HG03175 (cell line): Measurements from ENCODE around the gene KCNT2.
A peak's percentile ranks its signal among the peaks of the same experiment; 100 is the strongest.

Experiments used
- ATAC-seq: cut with Tn5 transposase; IDR thresholded peaks from one replicate; pipeline ENCODE4 v1.9.1; 2021; ENCODE audit warnings: mild to moderate bottlenecking, moderate library complexity; ENCODE audit not compliant: unreplicated experiment

The KCNT2 gene

GRCh38 chr1:196401891-196402290 is 206.3 kb downstream of the KCNT2 start:
- no peak for ATAC-seq

- no peak for ATAC-seq
Measured at GRCh38 chr1:196401452-196401833, 206.8 kb downstream of the KCNT2 start.

- ATAC-seq = no peak
Measured at GRCh38 chr1:196400478-196401451, 207.5 kb downstream of the KCNT2 start.

DNA sequence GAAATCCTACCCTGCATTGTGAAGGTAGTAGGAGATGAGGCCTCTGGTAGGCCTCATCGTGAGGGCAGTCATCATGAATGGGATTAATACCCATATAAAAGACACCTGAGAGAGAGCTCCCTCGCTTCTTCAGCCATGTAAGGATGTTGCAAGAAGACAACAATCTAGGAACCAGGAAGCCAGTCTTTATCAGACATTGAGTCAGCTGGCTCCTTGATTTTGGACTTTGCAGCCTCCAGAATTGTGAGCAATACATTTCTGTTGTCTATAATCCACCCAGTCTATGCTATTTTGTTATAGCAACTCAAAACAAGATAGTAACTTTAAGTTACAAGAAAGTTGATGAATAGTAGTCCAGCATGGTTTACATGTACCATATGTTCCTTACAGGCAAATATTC is 208.5 kb downstream of the KCNT2 start:
- no peak for ATAC-seq

DNA sequence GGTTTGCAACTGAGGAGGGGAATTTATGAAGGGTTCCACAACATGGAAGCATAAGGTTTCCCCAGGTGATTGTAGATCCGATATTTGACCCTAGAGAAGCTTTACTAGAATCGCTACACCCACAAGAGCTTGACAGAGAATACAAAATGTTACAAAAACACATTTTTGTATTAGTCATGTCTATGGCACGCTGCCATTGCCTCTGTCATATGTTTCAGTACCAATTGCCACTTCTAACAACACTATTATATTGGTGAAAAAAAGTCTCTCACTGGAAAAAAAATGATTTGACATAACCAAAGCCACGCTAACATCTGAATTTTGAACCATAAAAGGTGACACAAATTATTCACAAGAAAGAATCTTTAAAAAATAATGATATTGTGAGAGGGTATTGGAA is 214.5 kb downstream of the KCNT2 start:
- ATAC-seq = no peak

DNA sequence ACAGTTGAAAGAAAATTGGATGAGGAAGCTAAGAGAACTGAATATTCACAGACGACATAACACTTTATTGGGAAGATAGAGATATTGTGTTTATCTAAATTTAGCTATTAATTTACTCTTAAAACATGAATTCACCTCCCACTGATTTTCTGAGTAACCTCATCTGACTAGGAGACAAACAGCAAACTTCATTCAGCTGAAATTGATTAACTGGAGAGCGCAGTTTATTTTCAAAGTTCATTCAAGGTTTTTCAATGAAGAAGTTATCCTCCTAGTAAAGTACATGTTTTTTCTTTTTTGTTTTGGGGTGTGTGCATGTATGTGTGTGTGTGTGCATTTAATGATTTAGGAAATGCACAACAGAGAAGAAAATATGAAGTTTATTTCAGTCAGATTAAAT is 215.0 kb downstream of the KCNT2 start:
- no peak for ATAC-seq

DNA sequence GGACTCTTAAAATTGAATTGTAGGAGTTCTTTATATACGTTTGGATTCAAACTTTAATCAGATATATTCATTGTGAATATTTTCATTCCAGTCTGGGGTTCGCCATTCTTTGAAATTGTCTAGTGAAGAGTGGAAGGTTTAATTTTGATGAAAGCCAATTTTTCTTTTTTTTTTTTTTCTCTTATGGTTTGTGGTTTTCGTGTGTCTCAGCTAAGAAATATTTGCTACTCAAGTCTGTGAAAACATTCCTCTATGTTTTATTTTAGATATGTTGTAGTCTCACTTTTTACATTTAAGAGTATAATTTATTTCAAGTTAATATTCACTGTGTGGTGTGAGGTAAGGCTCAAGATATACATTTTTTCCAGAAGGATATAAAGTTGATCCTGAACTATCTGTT is 220.5 kb downstream of the KCNT2 start:
- ATAC-seq = no peak

DNA sequence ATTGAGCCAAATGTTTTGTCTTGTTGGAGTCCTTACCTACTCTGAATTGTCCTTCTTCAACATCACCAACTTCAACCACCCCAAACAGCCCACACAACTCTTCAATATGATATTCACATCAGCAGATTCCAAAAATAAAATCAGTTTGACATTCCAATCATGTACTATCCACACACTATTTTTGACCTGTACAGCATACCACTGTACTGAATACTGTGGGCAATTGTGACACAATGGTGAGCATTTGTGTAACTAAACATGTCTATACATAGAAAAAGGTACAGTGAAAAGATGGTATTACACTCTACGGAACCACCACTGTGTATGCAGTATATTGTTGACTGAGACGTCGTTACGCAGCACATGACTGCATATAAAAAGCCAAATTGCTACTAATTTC is 223.1 kb downstream of the KCNT2 start:
- ATAC-seq = no peak

- no peak for ATAC-seq
Measured at GRCh38 chr1:196382383-196382782, 225.9 kb downstream of the KCNT2 start.

DNA sequence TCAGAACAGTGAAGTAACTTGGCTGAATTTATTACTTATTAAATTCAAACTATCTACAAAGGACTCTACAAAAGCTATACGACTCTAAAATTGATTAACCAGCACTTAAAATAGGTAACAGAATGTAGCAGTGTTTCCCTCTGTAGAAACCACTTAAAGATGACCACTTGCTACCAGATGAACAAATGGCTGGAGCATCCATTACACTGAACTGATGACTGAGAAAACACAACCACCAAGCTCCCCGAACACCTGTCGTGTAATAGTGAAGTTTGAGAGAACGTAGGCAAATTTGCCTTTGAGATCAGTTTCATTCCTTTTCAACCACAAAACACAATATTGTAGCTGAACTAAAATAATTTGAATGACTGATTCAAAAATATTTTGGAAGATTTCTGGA is 226.7 kb downstream of the KCNT2 start:
- ATAC-seq = peak; percentile 49

- ATAC-seq = no peak
Measured at GRCh38 chr1:196380316-196380715, 227.9 kb downstream of the KCNT2 start.

- no peak for ATAC-seq
Measured at GRCh38 chr1:196377811-196378210, 230.4 kb downstream of the KCNT2 start.

GRCh38 chr1:196376630-196377328 is 231.5 kb downstream of the KCNT2 start:
- no peak for ATAC-seq

- no peak for ATAC-seq
Measured at GRCh38 chr1:196373798-196374197, 234.4 kb downstream of the KCNT2 start.

- ATAC-seq = peak; percentile 81
Measured at GRCh38 chr1:196372896-196373536, 235.2 kb downstream of the KCNT2 start.

GRCh38 chr1:196367838-196368237 is 240.4 kb downstream of the KCNT2 start:
- no peak for ATAC-seq

- no peak for ATAC-seq
Measured at GRCh38 chr1:196366817-196367495, 241.3 kb downstream of the KCNT2 start.

GRCh38 chr1:196361112-196361714 is 247.0 kb downstream of the KCNT2 start:
- ATAC-seq = peak; percentile 43

DNA sequence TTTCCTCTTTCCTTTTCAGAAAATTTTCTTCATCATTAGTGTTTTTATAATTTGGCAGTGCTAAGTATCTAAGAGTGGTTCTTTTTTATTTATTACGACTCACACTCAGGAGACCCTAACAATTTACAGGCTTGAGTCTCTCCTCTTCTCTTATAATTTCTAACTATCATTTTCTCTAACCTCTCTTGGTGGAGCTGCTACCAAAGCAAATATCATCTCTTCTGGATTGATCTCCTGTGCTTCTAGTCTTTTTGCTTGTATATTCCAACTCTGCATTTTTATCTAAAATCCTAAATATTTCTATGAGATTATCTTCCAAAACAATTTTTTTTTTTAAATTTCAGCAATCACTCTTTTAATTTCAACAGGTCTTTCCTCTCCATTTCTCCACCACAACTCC is 250.3 kb downstream of the KCNT2 start:
- no peak for ATAC-seq

GRCh38 chr1:196355206-196355786 is 252.9 kb downstream of the KCNT2 start:
- no peak for ATAC-seq
